PC-3 (cell line): ENCODE data around the gene TRPC1. TPM values are rescaled to one million over a fixed set of nuclear protein-coding genes. Genes with fewer than 3 reads are reported as not detected.

Experiments
- ATAC-seq: fragments of 200-7000 bp; cut with Tn5 transposase; 2 replicates; pipeline ENCODE4 v1.9.1; 2020; ENCODE audit warnings: mild to moderate bottlenecking, moderate library complexity
- BruUV-seq: library from RNA; stranded (reverse); fragments of 400-500 nt; replicated peaks from 2 replicates; lab custom pipeline; 2021; lab: Mats Ljungman, UMichigan
- CTCF ChIA-PET: fragments of 300-600 bp; sonication (Branson Sonifier 250); formaldehyde crosslinking; loops from one replicate; lab custom pipeline; 2022; ENCODE audit warnings: antibody characterized with exemption; lab: Charles Lee
- POLR2A ChIA-PET: fragments of 300-600 bp; sonication (Branson Sonifier 250); formaldehyde crosslinking; loops from one replicate; lab custom pipeline; 2022; ENCODE audit warnings: antibody characterized with exemption; ENCODE audit not compliant: unreplicated experiment; lab: Charles Lee
- DNase-seq: peaks from one replicate; pipeline ENCODE4 v3.0.0-alpha.2; 2015
- H2AFZ ChIP-seq: fragments of 300-600 bp; sonication (generic); 2 replicates; pipeline ENCODE4 v1.6.0; 2016; ENCODE audit warnings: antibody characterized with exemption, low read length
- H3F3A ChIP-seq: fragments of 300-600 bp; sonication (generic); one replicate; pipeline ENCODE4 v1.6.0; 2017; ENCODE audit warnings: antibody characterized with exemption, low read length, control low read depth, mild to moderate bottlenecking; ENCODE audit not compliant: unreplicated experiment
- H3K27ac ChIP-seq: fragments of 300-600 bp; sonication (generic); 2 replicates; pipeline ENCODE4 v1.5.1; 2016; ENCODE audit warnings: mild to moderate bottlenecking, low read length
- H3K27me3 ChIP-seq: fragments of 300-600 bp; sonication (generic); 2 replicates; pipeline ENCODE4 v1.6.1; 2016; ENCODE audit warnings: low read length, mixed read lengths
- H3K36me3 ChIP-seq: fragments of 300-600 bp; sonication (generic); 2 replicates; pipeline ENCODE4 v1.6.1; 2016; ENCODE audit warnings: low read depth, mixed run types, low read length, mixed read lengths
- H3K4me1 ChIP-seq: fragments of 300-600 bp; sonication (generic); 2 replicates; pipeline ENCODE4 v1.5.1; 2016; ENCODE audit warnings: low read length; ENCODE audit not compliant: insufficient read depth
- H3K4me2 ChIP-seq: fragments of 300-600 bp; sonication (generic); 2 replicates; pipeline ENCODE4 v1.6.0; 2016; ENCODE audit warnings: low read length
- H3K4me3 ChIP-seq: fragments of 300-600 bp; sonication (generic); 2 replicates; pipeline ENCODE4 v1.5.1; 2016; ENCODE audit warnings: mild to moderate bottlenecking, low read length, mixed read lengths
- H3K79me2 ChIP-seq: fragments of 300-600 bp; sonication (generic); 2 replicates; pipeline ENCODE4 v1.6.1; 2017; ENCODE audit warnings: low read length, mixed read lengths
- H3K9ac ChIP-seq: fragments of 300-600 bp; sonication (generic); 2 replicates; pipeline ENCODE4 v1.6.0; 2016; ENCODE audit warnings: mild to moderate bottlenecking, low read length
- H3K9me2 ChIP-seq: fragments of 300-600 bp; sonication (generic); replicated peaks from 2 replicates; pipeline ENCODE4 v1.6.1; 2016; ENCODE audit warnings: mixed run types, low read length, mixed read lengths
- H3K9me3 ChIP-seq: fragments of 300-600 bp; sonication (generic); 2 replicates; pipeline ENCODE4 v1.6.1; 2016; ENCODE audit warnings: low read length, mixed read lengths
- H4K20me1 ChIP-seq: fragments of 300-600 bp; sonication (generic); 2 replicates; pipeline ENCODE4 v1.6.1; 2016; ENCODE audit warnings: low read length, mixed read lengths
- EZH2 ChIP-seq: fragments of 300-600 bp; sonication (generic); IDR thresholded peaks from one replicate; pipeline ENCODE4 v1.6.1; 2017; ENCODE audit warnings: antibody characterized with exemption, mild to moderate bottlenecking, low read length; ENCODE audit not compliant: unreplicated experiment
- EZH2phosphoT487 ChIP-seq: fragments of 300-600 bp; sonication (generic); IDR thresholded peaks from 2 replicates; pipeline ENCODE4 v1.6.1; 2018; ENCODE audit warnings: mild to moderate bottlenecking, antibody characterized with exemption, low read length, borderline replicate concordance
- intact Hi-C: fragments of 100-400 bp; cut with micrococcal nuclease; formaldehyde crosslinking; loops from 2 replicates; pipeline ENCODE4 v1.9.0; 2023
- total RNA-seq: library from RNA; depleted of rRNA; stranded (reverse); fragments of >200 nt; gene quantifications from 2 replicates; pipeline ENCODE4 v1.2.3, GENCODE V29; 2014
- TF ChIP-seq, protein P1 (sequence below): fragments of 300-600 bp; sonication (generic); conservative IDR thresholded peaks from 2 replicates; pipeline ENCODE4 v1.5.1; 2017; ENCODE audit warnings: antibody characterized with exemption, low read depth, mild to moderate bottlenecking, low read length

TRPC1 gene
- total RNA-seq, 1 experiment from 2014 or later, result 1.7 TPM

DNA sequence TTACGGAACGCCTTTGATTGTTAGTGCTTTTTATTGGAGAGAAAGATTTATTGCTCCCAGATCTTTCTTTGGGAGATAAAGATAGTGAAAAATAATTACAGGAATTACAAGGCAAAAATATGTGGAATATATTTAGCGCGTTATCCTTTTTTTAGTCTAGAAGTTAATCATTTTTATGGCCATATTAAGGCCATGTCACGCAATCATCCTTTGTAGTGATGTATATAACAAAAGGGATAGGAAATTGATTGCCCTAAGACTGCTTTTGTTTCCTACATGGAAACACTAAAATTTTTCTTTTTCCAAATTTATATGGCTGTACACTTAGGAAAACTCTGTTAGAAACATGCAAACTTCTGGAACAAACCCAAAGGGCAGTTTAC is 1.5 kb downstream of the TRPC1 start:
- CTCF ChIA-PET, result no interaction called here
- Histone ChIP-seq H4K20me1 (no peaks in the 10 kb centered on the region), H3K4me2 (peak overlapping the region; percentile 94), H3K27ac (no peak overlapping the region), H2AFZ (peak overlapping the region; percentile 85), H3K4me3 (peak overlapping the region; percentile 92), H3K27me3 (no peaks in the 10 kb centered on the region), H3K4me1 (no peaks in the 10 kb centered on the region), H3K36me3 (no peaks in the 10 kb centered on the region), H3F3A (no peaks in the 10 kb centered on the region), H3K79me2 (no peaks in the 10 kb centered on the region), H3K9me3 (no peaks in the 10 kb centered on the region), H3K9ac (peak overlapping the region; percentile 51; the same call in 1 of the 2 replicates), H3K9me2 (no peaks in the 10 kb centered on the region)
- DNase-seq (no peak), ATAC-seq (no peak)
- BruUV-seq, result TSS peak; percentile 44
- TF ChIP-seq EZH2, result no peak
- TF ChIP-seq, protein P1, sequence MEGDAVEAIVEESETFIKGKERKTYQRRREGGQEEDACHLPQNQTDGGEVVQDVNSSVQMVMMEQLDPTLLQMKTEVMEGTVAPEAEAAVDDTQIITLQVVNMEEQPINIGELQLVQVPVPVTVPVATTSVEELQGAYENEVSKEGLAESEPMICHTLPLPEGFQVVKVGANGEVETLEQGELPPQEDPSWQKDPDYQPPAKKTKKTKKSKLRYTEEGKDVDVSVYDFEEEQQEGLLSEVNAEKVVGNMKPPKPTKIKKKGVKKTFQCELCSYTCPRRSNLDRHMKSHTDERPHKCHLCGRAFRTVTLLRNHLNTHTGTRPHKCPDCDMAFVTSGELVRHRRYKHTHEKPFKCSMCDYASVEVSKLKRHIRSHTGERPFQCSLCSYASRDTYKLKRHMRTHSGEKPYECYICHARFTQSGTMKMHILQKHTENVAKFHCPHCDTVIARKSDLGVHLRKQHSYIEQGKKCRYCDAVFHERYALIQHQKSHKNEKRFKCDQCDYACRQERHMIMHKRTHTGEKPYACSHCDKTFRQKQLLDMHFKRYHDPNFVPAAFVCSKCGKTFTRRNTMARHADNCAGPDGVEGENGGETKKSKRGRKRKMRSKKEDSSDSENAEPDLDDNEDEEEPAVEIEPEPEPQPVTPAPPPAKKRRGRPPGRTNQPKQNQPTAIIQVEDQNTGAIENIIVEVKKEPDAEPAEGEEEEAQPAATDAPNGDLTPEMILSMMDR, result no peak
- intact Hi-C loops, result loop anchor here (10.0 kb wide), 2 partner anchors 131 to 269 kb away; partner anchors contain the start of gene PLS1
- POLR2A ChIA-PET, result no interaction called here

DNA sequence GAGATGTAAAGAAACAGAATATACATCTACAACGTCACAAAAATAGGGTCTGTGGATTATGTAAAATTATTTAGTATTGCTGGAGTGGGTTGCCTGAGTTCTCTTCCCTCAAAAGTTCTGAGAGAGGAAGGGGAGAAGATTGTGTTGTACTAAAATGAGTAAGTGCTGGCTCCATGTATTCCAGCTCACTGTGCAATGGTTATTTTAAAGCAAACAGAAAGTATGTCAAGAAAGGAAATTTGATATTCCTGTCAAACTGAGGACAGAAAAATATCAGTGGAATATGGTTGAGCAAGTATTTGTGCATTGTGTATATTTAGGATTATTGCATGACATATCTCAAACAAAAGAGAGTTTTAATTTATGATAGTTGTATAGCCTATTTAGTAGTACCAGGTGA is 2.2 kb downstream of the TRPC1 start:
- H3K9me3 ChIP-seq, result no peaks in the 10 kb centered on the region
- no peaks in the 10 kb centered on the region for H4K20me1 ChIP-seq
- H3K36me3 ChIP-seq, result no peaks in the 10 kb centered on the region
- no peaks in the 10 kb centered on the region for H3F3A ChIP-seq
- no peak for ATAC-seq
- no peak overlapping the region for H3K9ac ChIP-seq
- no peak for DNase-seq
- POLR2A ChIA-PET, result no interaction called here
- H3K4me3 ChIP-seq, result no peak overlapping the region
- TF ChIP-seq EZH2 (no peak), EZH2phosphoT487 (no peak)
- TF ChIP-seq, protein P1, result no peak
- H3K79me2 ChIP-seq, result no peaks in the 10 kb centered on the region
- no peak overlapping the region for H3K27ac ChIP-seq
- H3K4me1 ChIP-seq, result no peaks in the 10 kb centered on the region
- no peaks in the 10 kb centered on the region for H3K9me2 ChIP-seq
- no peak overlapping the region for H2AFZ ChIP-seq
- intact Hi-C loops, result loop anchor here (10.0 kb wide), 2 partner anchors 131 to 269 kb away; partner anchors contain the start of gene PLS1
- CTCF ChIA-PET, result no interaction called here
- H3K4me2 ChIP-seq, result peak overlapping the region; percentile 28; the same call in 1 of the 2 replicates
- no peaks in the 10 kb centered on the region for H3K27me3 ChIP-seq
- no TSS peak for BruUV-seq

DNA sequence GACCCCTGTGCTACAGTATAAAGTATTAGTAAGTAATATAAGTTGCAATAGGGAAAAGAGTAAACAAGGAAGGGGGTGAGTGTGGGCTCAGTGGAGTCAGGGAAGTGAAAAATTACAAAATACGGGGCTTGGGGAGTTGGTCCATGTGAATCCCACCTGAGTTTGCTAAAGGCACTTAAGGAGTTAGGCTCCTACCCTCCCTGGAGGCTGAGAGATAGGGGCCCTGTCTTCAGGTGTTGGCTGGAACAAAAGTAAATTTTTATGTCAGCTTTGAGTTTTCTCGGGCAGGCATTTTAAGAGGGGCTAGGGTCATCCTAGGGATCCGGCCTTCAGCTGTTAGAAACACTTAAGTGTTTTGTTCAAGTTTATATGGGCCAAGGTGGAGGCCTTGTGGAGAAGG is 8.2 kb downstream of the TRPC1 start:
- POLR2A ChIA-PET, result no interaction called here
- ATAC-seq, result no peak

More for the DNA sequence above, 8.2 kb downstream of the TRPC1 start:
- Histone ChIP-seq H4K20me1 (no peaks in the 10 kb centered on the region), H3K4me1 (no peaks in the 10 kb centered on the region), H2AFZ (no peak overlapping the region), H3K27ac (no peak overlapping the region), H3K4me2 (no peak overlapping the region), H3K27me3 (no peaks in the 10 kb centered on the region), H3K4me3 (no peak overlapping the region), H3F3A (no peaks in the 10 kb centered on the region), H3K36me3 (no peaks in the 10 kb centered on the region), H3K9me2 (no peaks in the 10 kb centered on the region), H3K9ac (no peak overlapping the region), H3K9me3 (no peaks in the 10 kb centered on the region), H3K79me2 (no peaks in the 10 kb centered on the region)
- no TSS peak for BruUV-seq
- CTCF ChIA-PET, result no interaction called here
- TF ChIP-seq, protein P1, result no peak
- TF ChIP-seq EZH2 (no peak), EZH2phosphoT487 (no peak)
- no peak for DNase-seq
- intact Hi-C loops, result no loop called here
